ENCODE results near the gene ZBED4. TPM values are rescaled to one million over a fixed set of nuclear protein-coding genes. Genes with fewer than 3 reads are reported as not detected.

Gene ZBED4
- total and polyA plus RNA-seq, 4 experiments from 2014 or later = 6.7 to 18.6 (median 13.9) TPM

DNA sequence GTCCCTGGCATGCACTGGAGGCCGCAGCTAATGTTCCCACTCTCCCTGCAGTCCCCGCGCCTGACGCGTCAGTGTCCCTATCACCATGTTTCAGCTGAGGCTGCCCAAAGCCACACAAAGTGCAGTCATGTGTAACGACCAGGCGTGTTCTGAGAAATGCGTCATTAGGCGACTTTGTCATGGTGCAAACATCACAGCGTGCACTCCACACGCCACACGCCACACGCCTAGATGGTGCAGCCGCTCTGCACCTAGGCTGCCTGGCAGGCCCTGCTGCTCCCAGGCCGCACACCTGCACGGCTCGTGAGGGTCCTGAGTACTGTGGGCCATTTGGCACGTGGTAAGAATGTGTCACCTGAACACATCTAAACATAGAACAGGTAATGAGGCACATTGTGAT, 67.2 kb downstream of the ZBED4 start:
- ChIA-PET POLR2A (ENCODE audit: partially characterized antibody) (interaction anchor here (1.5 kb wide), 1 partner anchor 94 kb away, joined by 4 read pairs; no protein-coding TSS in a partner anchor), CTCF (ENCODE audit: partially characterized antibody) (interaction anchor here (1.5 to 1.6 kb wide), 2 partner anchors 9 to 109 kb away, joined by 4 read pairs; no protein-coding TSS in a partner anchor)
- Mint-ChIP-seq H3K36me3 (peaks cover 0 to 18% of the 10 kb centered on the region in 2 donors), H3K4me1 (peaks cover 21 to 58% (median 31%) of the 10 kb centered on the region in 4 donors), H3K27ac (peak overlapping the region in 1 of 7 donors; percentile 64), H3K27me3 (no peaks in the 10 kb centered on the region), H3K9me3 (no peaks in the 10 kb centered on the region), H3K4me3 (peak overlapping the region in 5 of 8 donors; percentile 36 to 77 (median 44))
- H3K27me3 ChIP-seq (ENCODE audit: insufficient read depth, low read length) = no peaks in the 10 kb centered on the region
- peaks cover 36% of the 10 kb centered on the region for H3K4me1 ChIP-seq (ENCODE audit: insufficient read depth, low read length)
- peaks cover 12% of the 10 kb centered on the region for H3K36me3 ChIP-seq (ENCODE audit: insufficient read depth, low read length)
- no peaks in the 10 kb centered on the region for H3K9me3 ChIP-seq (ENCODE audit: control insufficient read depth in 1 of 2, low read length in 2 of 2)
- H3K27ac ChIP-seq (ENCODE audit: low read depth, low read length) = no peak overlapping the region
- H3K4me3 ChIP-seq (ENCODE audit: low read length in 2 of 2) = no peak overlapping the region
- intact Hi-C loops (cut with micrococcal nuclease) = no loop called here
- DNase-seq = no peak

DNA sequence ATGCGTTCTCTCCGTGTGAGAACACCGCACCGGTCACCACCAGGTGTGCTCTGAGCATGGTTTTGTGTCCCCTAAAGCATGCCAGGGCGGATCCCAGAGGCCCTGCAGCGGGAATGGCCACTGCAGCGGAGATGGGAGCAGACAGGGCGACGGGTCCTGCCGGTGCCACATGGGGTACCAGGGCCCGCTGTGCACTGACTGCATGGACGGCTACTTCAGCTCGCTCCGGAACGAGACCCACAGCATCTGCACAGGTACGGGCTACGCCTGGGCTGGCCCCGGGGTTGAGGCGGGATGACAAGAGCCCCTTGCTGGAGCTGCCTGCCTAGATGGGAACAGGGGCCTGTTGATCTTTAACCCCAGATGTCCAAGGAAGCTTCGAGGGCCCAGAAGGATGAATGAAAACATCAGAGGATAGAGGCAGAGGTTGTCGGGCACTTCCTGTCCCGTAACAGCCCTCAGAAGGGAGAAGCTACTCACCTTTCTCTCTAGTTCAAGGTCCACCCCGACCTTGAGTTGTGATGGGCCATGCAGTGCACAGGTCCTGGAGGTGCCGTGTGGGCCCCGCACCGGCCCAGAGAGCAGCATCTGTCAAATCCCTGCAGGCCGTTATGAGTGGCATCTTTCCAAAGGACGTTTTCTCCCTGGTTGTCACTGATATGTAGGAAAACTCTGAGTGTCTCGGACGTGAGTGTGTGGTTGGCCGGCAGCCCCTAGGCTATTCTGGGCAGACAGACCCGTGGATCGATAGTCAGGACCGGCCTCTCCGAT, 68.0 kb downstream of the ZBED4 start:
- Mint-ChIP-seq H3K27me3 (no peaks in the 10 kb centered on the region), H3K27ac (no peak overlapping the region), H3K36me3 (peaks cover 0 to 18% of the 10 kb centered on the region in 2 donors), H3K4me1 (peaks cover 24 to 59% (median 37%) of the 10 kb centered on the region in 4 donors), H3K9me3 (no peaks in the 10 kb centered on the region), H3K4me3 (peak overlapping the region in 1 of 8 donors; percentile 35)
- POLR2A ChIA-PET (ENCODE audit: partially characterized antibody) = interaction anchor here (1.5 kb wide), 1 partner anchor 95 kb away, joined by 4 read pairs; no protein-coding TSS in a partner anchor
- Histone ChIP-seq H3K36me3 (ENCODE audit: insufficient read depth, low read length) (peaks cover 12% of the 10 kb centered on the region), H3K9me3 (ENCODE audit: control insufficient read depth in 1 of 2, low read length in 2 of 2) (no peaks in the 10 kb centered on the region), H3K4me1 (ENCODE audit: insufficient read depth, low read length) (peaks cover 38% of the 10 kb centered on the region), H3K27me3 (ENCODE audit: insufficient read depth, low read length) (no peaks in the 10 kb centered on the region), H3K27ac (ENCODE audit: low read depth, low read length) (no peak overlapping the region), H3K4me3 (ENCODE audit: low read length in 2 of 2) (no peak overlapping the region)
- CTCF ChIA-PET (ENCODE audit: partially characterized antibody) = interaction anchor here (1.3 kb wide), 1 partner anchor 154 kb away, joined by 3 read pairs; no protein-coding TSS in a partner anchor
- intact Hi-C loops (cut with micrococcal nuclease) = no loop called here
- no peak for DNase-seq

- H3K4me3 Mint-ChIP-seq = no peak overlapping the region
- CTCF ChIA-PET (ENCODE audit: partially characterized antibody) = interaction anchor here (1.3 kb wide), 1 partner anchor 155 kb away, joined by 3 read pairs; no protein-coding TSS in a partner anchor
- no peak for DNase-seq
Observed at GRCh38 chr22:49922484-49922883, 68.8 kb downstream of the ZBED4 start.

DNA sequence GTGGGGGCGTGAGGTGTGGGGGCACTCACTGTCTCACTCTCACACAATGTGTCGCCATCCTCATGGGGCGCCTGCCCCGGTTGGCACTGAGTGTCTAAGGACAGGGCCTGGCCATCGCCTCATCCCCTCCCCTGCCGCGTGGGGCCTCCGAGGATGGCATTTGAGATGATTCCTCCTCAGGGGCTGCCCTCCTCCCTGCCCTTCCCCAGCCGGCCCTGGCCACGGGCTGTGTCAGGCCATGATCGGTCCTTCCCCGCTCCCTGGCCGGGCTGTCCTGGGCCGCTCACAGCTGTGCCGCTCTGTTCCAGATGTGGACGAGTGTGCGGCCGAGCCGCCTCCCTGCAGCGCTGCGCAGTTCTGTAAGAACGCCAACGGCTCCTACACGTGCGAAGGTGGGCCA, 69.3 kb downstream of the ZBED4 start:
- CTCF ChIA-PET (ENCODE audit: partially characterized antibody) = interaction anchor here (1.3 kb wide), 1 partner anchor 155 kb away, joined by 3 read pairs; no protein-coding TSS in a partner anchor
- no peak overlapping the region for H3K27ac ChIP-seq (ENCODE audit: low read depth, low read length)
- Mint-ChIP-seq H3K27ac (no peak overlapping the region), H3K36me3 (peaks cover 0 to 18% of the 10 kb centered on the region in 2 donors), H3K4me1 (peaks cover 22 to 56% (median 35%) of the 10 kb centered on the region in 4 donors), H3K27me3 (no peaks in the 10 kb centered on the region), H3K9me3 (no peaks in the 10 kb centered on the region), H3K4me3 (no peak overlapping the region)
- POLR2A ChIA-PET (ENCODE audit: partially characterized antibody) = no interaction called here
- H3K4me1 ChIP-seq (ENCODE audit: insufficient read depth, low read length) = peaks cover 30% of the 10 kb centered on the region
- no peaks in the 10 kb centered on the region for H3K9me3 ChIP-seq (ENCODE audit: control insufficient read depth in 1 of 2, low read length in 2 of 2)
- H3K27me3 ChIP-seq (ENCODE audit: insufficient read depth, low read length) = no peaks in the 10 kb centered on the region
- H3K36me3 ChIP-seq (ENCODE audit: insufficient read depth, low read length) = peaks cover 12% of the 10 kb centered on the region
- no peak for DNase-seq
- no peak overlapping the region for H3K4me3 ChIP-seq (ENCODE audit: low read length in 2 of 2)
- intact Hi-C loops (cut with micrococcal nuclease) = no loop called here

More at GRCh38 chr22:49922484-49922883, 68.8 kb downstream of the ZBED4 start:
- intact Hi-C loops (cut with micrococcal nuclease) = no loop called here
- H3K4me1 Mint-ChIP-seq = peaks cover 22 to 58% (median 36%) of the 10 kb centered on the region in 4 donors
- Histone ChIP-seq H3K4me3 (ENCODE audit: low read length in 2 of 2) (no peak overlapping the region), H3K9me3 (ENCODE audit: control insufficient read depth in 1 of 2, low read length in 2 of 2) (no peaks in the 10 kb centered on the region), H3K36me3 (ENCODE audit: insufficient read depth, low read length) (peaks cover 12% of the 10 kb centered on the region), H3K27ac (ENCODE audit: low read depth, low read length) (no peak overlapping the region), H3K4me1 (ENCODE audit: insufficient read depth, low read length) (peaks cover 30% of the 10 kb centered on the region), H3K27me3 (ENCODE audit: insufficient read depth, low read length) (no peaks in the 10 kb centered on the region)
- H3K9me3 Mint-ChIP-seq = no peaks in the 10 kb centered on the region
- no peaks in the 10 kb centered on the region for H3K27me3 Mint-ChIP-seq
- H3K27ac Mint-ChIP-seq = no peak overlapping the region
- POLR2A ChIA-PET (ENCODE audit: partially characterized antibody) = no interaction called here
- peaks cover 0 to 18% of the 10 kb centered on the region in 2 donors for H3K36me3 Mint-ChIP-seq

GRCh38 chr22:49923445-49923844, 69.8 kb downstream of the ZBED4 start:
- peaks cover 12% of the 10 kb centered on the region for H3K36me3 ChIP-seq (ENCODE audit: insufficient read depth, low read length)
- Mint-ChIP-seq H3K27ac (peak overlapping the region in 6 of 7 donors; percentile 22 to 77 (median 58)), H3K27me3 (no peaks in the 10 kb centered on the region), H3K4me1 (peaks cover 22 to 56% (median 37%) of the 10 kb centered on the region in 4 donors), H3K4me3 (peak overlapping the region in 2 of 8 donors; percentile 26 to 59), H3K36me3 (peaks cover 0 to 18% of the 10 kb centered on the region in 2 donors), H3K9me3 (no peaks in the 10 kb centered on the region)
- peak in 1 of 5 donors; percentile 51 for DNase-seq
- ChIA-PET POLR2A (ENCODE audit: partially characterized antibody) (no interaction called here), CTCF (ENCODE audit: partially characterized antibody) (no interaction called here)
- intact Hi-C loops (cut with micrococcal nuclease) = no loop called here
- no peak overlapping the region for H3K4me3 ChIP-seq (ENCODE audit: low read length in 2 of 2)
- H3K27ac ChIP-seq (ENCODE audit: low read depth, low read length) = peak overlapping the region; percentile 35
- no peaks in the 10 kb centered on the region for H3K9me3 ChIP-seq (ENCODE audit: control insufficient read depth in 1 of 2, low read length in 2 of 2)
- H3K27me3 ChIP-seq (ENCODE audit: insufficient read depth, low read length) = no peaks in the 10 kb centered on the region
- peaks cover 30% of the 10 kb centered on the region for H3K4me1 ChIP-seq (ENCODE audit: insufficient read depth, low read length)

DNA sequence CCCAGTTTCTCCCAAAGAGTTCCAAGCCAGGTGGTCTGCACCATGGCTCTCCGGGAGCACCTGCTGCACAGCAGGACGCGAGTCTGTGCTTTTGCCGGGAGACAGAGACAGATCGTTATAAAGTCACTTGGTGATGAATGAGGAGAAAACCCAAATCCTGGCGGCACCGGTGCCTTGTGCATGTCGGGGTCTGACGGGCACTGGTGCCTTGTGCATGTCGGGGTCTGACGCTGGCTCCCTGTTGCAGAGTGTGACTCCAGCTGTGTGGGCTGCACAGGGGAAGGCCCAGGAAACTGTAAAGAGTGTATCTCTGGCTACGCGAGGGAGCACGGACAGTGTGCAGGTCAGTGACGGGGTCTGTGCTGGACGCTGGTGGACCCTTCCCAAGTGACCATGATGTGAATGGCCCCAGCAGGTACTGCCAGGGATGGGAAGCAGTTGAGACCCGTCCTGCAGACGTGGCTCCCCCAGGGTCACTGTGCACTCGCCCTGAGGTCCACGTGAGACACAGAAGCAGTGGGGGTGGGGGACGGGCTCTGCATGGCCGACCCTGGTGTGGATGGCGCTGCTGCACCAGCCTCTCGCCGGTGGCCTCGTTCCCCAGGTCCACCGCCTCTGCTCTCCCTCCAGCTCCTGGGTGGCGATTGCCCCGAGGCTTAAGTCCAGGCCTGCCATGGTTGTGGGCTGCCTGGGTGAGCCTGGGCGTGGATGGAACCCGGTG, 70.6 kb downstream of the ZBED4 start:
- Mint-ChIP-seq H3K27ac (peak overlapping the region in 6 of 7 donors; percentile 43 to 95 (median 78)), H3K36me3 (peaks cover 0 to 18% of the 10 kb centered on the region in 2 donors), H3K9me3 (no peaks in the 10 kb centered on the region), H3K4me1 (peaks cover 22 to 54% (median 37%) of the 10 kb centered on the region in 4 donors), H3K4me3 (peak overlapping the region in 1 of 8 donors; percentile 41), H3K27me3 (no peaks in the 10 kb centered on the region)
- Histone ChIP-seq H3K9me3 (ENCODE audit: control insufficient read depth in 1 of 2, low read length in 2 of 2) (no peaks in the 10 kb centered on the region), H3K27me3 (ENCODE audit: insufficient read depth, low read length) (no peaks in the 10 kb centered on the region), H3K4me3 (ENCODE audit: low read length in 2 of 2) (no peak overlapping the region), H3K36me3 (ENCODE audit: insufficient read depth, low read length) (peaks cover 12% of the 10 kb centered on the region), H3K27ac (ENCODE audit: low read depth, low read length) (peak overlapping the region; percentile 35), H3K4me1 (ENCODE audit: insufficient read depth, low read length) (peaks cover 25% of the 10 kb centered on the region)
- POLR2A ChIA-PET (ENCODE audit: partially characterized antibody) = no interaction called here
- CTCF ChIA-PET (ENCODE audit: partially characterized antibody) = interaction anchor here (0.7 to 1.1 kb wide), 2 partner anchors 70 to 169 kb away, joined by 3 read pairs; no protein-coding TSS in a partner anchor
- intact Hi-C loops (cut with micrococcal nuclease) = no loop called here
- DNase-seq = no peak

Data from CD4-positive, alpha-beta memory T cell (primary cell).